ENCODE data around the gene APLNR.

APLNR gene

GRCh38 chr11:57217053-57217452 is 20.0 kb downstream of the APLNR start:
- DNase-seq (ENCODE audit: low spot score) = no peak

DNA sequence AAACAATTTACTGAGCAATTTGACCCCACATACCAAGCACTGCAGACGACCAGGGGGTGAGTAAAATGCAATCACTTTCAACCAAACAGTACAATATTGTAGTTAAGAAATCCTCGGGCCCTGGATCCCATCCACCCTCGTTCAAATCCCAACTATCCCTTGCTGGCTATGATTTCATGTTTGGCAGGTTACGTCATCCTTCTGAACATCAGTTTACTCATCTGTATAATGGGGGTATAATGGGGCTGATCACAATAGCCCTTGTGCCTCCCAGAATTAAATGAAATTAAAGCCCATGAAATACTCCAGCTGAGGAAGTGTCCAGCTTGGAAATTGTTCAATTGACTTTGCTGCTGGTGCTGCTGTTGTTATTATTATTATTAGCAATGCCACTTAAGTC is 20.6 kb downstream of the APLNR start:
- DNase-seq (ENCODE audit: low spot score) = no peak

- DNase-seq (ENCODE audit: low spot score) = no peak
Observed at GRCh38 chr11:57214494-57214893, 22.6 kb downstream of the APLNR start.

GRCh38 chr11:57214098-57214417 is 23.0 kb downstream of the APLNR start:
- DNase-seq (ENCODE audit: low spot score) = no peak

GRCh38 chr11:57213342-57214097 is 23.5 kb downstream of the APLNR start:
- peak; percentile 88 for DNase-seq (ENCODE audit: low spot score)

GRCh38 chr11:57210781-57211180 is 26.3 kb downstream of the APLNR start:
- peak; percentile 55 for DNase-seq (ENCODE audit: low spot score)

GRCh38 chr11:57207168-57207567 is 29.9 kb downstream of the APLNR start:
- DNase-seq (ENCODE audit: low spot score) = no peak

DNA sequence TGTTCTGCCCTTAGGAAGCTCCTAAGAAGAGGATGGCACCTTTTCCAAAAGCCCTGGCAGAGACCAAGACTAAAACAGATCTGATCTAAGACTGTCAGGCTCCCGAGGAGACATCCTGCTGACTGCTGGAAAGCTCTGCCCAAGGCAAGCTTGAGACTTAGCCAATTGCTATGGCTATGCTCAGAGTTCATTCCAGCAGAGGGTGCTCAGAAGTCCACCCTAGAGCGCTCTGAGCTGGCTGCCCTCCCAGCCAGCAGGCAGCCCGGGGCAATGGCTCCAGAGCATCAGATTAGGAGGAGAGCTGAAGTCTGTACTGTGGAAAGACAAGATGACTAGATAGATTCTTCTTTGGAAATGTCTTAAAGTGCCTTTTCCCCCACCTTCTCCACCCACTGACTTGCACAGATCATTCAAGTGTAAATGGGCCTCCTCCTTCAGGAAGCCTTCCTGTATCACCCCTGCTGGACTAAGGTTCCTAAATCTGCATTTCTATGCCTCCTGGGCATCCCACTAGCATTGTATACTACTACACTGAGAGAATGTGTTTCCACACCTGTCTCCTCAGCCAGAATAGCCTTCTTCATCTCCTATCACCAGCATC is 31.9 kb downstream of the APLNR start:
- no peak for DNase-seq (ENCODE audit: low spot score)

- no peak for DNase-seq (ENCODE audit: low spot score)
Observed at GRCh38 chr11:57203882-57204480, 33.1 kb downstream of the APLNR start.

DNA sequence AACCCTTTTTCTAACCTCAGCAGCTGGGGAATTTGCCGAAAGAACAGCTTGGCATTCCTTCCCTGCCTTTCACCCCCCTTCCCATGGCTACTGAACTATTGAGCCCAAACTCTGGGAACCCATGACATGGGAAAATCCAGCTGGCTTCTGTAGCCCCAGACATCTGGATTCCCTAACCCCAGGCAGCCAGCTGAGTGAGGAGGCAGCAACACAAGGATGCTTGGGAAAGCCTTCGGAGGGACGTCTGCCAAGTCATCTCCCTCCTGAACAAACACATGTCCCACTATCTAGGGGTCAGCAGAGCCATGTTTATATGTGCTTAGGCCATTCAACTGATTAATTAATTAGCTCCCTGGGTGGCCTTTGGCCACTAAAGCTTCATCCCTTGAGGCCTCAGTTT is 33.7 kb downstream of the APLNR start:
- DNase-seq (ENCODE audit: low spot score) = no peak

- no peak for DNase-seq (ENCODE audit: low spot score)
Observed at GRCh38 chr11:57202281-57202680, 34.8 kb downstream of the APLNR start.

GRCh38 chr11:57200917-57201316 is 36.1 kb downstream of the APLNR start:
- no peak for DNase-seq (ENCODE audit: low spot score)

- no peak for DNase-seq (ENCODE audit: low spot score)
Observed at GRCh38 chr11:57199330-57199729, 37.7 kb downstream of the APLNR start.

DNA sequence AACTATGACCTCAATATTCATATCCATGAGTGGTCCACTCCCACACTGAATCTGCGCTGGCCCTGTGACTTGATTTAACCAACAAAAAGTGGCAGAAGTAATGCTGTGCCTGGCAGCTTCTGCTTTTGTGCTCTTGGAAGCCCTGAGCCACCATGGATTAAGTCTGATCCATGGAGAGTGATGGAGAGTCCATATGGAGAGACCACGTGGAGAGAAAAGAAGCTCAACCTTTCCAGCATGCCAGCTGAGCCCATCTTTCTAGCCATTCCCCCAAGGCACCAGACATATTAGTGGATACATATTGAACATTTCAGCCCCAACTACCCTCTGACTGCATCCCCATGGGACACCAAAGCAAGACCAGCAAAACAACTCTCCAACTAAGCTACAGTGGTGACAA is 39.3 kb downstream of the APLNR start:
- DNase-seq (ENCODE audit: low spot score) = no peak

DNA sequence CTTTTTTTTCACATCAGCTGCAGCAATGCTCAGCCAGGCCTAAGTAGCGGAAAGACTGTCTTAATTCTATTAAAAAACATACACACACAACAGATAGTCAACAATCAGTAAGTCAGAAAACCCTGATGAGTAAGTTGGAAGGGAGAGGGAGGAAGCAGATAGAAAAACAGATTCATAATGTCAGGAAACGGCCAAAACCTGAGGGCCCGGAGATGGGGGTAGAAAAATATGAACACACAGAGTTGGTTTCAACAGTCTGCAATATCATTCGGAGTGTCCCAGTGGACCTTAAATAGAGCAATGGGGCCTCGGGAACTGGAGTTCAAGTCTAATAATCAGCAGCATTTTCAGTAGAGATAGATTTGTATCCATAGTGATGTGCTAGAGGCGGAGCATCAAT is 40.5 kb downstream of the APLNR start:
- no peak for DNase-seq (ENCODE audit: low spot score)

GRCh38 chr11:57192316-57192715 is 44.7 kb downstream of the APLNR start:
- DNase-seq (ENCODE audit: low spot score) = no peak

GRCh38 chr11:57191311-57192219 is 45.5 kb downstream of the APLNR start:
- DNase-seq (ENCODE audit: low spot score) = no peak

DNA sequence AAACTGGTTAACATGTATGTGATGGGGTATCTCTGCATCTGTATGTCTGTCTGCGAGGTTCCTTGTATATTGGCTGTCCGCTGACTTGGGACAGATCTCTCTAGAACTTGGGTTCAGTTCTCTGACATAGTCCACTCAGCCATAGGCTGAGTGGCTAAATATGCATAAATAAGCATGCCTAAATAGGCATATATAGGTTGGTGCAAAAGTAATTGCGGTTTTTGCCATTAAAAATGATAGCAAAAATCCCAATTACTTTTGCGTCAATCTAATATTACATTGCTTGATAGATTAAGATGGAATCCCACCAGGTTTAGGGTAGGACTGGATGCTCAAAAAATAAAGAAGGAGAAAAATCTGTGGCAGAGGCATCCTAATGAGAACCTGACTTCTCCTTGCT is 46.5 kb downstream of the APLNR start:
- DNase-seq (ENCODE audit: low spot score) = no peak

Data from ecto neural progenitor cell (in vitro differentiated cells).